HG03103 (cell line): ENCODE data around the gene GDPD3.
"Not testable (repeated sequence)": the region's sequence is repeated elsewhere in the genome, so short reads cannot be mapped to it uniquely, and the experiment has no call there.

Experiments
- ATAC-seq: cut with Tn5 transposase; IDR thresholded peaks from one replicate; pipeline ENCODE4 v1.9.1; 2021; ENCODE audit warnings: low read depth; ENCODE audit not compliant: unreplicated experiment

GDPD3 gene

DNA sequence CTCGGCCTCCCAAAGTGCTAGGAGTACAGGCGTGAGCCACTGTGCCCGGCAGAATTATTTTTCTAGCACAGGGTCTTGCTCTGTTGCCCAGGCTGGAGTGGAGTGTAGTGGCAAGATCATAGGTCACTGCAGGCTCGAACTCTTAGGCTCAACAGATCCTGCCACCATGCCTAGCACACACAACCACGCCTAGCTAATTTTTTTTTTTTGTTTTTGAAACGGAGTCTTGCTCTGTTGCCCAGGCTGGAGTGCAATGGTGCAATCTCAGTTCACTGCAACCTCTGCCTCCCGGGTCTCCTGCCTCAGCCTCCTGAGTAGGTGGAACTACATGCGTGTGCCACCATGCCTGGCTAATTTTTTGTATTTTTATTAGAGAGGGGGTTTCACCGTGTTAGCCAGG lies 12.4 kb upstream of the GDPD3 start:
- not testable (repeated sequence) for ATAC-seq

DNA sequence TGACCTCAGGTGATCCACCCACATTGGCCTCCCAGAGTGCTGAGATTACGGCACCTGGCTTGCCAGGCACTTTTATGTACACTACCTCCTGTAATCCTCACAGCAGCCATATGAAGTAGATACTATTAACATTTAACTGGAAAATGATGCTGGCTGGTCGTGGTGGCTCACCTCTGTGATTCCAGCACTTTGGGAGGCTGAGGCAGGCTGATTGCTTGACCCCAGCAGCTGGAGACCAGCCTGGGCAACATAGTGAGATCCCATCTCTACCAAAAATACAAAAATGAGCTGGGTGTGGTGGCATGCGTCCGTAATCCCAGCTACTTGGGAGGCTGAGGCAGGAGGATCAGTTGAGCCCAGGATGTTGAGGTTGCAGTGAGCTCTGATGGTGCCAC lies 11.6 kb upstream of the GDPD3 start:
- no peak for ATAC-seq

DNA sequence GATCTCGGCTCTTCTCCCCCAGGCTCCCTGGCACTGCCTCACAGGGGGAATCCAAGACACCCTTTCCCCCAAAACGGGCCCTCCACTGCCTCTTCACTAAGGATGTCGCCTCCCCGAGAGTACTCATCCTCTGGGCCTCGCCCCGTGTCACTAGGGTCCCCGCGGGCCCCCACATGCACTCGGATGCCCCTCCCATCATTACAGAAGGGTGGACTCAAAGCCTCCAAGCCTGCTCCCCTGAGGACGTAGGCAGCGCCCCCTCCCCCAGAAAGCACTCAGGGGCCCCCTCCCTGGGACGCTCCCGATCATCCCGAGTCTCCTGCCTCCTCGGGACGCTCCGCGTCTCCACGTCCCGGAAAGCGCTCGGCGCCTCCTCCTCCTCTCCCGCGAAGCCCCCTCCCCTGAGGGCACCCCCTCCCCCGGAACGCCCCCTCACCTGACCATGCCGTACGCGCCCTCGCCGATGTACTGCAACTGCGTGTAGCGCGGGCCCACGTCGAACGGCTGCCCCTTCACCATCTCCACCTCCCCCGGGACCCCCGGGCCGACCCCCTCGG lies 9.3 kb upstream of the GDPD3 start:
- no peak for ATAC-seq

DNA sequence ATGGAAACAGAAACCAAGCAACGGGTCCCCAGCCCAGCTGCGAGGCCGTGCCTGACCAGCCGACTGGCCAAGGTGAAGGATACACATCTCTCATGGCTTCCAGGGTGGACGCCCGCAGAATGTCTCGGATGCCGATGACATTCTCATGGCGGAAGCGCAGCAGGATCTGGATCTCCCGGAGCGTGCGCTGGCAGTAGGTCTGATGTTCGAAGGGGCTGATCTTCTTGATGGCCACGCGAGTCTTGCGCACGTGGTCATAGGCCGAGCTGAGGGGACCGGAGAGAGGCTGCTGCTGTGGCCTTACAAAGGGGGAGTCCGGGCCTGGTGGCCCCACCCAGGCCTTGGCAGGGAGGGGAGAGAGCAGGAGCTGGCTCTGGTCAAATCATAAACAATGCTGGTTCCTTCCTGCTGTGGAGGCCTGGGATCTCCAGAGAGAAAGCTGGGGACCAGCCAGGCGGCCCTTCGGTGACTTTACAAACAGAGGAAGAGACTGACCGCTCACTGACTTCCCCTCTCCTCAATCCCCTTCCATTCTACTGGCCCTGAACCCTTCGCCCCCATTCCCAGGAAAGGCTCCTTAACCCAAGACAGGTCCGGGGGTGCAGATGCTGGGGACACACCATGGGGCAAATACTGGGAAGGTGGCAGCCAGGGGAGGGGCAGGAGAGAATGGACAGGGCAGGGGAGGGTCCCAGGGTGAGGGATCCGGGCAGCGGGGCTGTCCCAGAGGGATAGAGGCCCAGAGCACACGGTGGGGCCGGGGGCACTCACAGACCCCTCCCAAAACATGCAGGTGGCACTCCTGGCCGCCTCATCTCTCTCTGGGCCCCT lies 8.6 kb upstream of the GDPD3 start:
- no peak for ATAC-seq

DNA sequence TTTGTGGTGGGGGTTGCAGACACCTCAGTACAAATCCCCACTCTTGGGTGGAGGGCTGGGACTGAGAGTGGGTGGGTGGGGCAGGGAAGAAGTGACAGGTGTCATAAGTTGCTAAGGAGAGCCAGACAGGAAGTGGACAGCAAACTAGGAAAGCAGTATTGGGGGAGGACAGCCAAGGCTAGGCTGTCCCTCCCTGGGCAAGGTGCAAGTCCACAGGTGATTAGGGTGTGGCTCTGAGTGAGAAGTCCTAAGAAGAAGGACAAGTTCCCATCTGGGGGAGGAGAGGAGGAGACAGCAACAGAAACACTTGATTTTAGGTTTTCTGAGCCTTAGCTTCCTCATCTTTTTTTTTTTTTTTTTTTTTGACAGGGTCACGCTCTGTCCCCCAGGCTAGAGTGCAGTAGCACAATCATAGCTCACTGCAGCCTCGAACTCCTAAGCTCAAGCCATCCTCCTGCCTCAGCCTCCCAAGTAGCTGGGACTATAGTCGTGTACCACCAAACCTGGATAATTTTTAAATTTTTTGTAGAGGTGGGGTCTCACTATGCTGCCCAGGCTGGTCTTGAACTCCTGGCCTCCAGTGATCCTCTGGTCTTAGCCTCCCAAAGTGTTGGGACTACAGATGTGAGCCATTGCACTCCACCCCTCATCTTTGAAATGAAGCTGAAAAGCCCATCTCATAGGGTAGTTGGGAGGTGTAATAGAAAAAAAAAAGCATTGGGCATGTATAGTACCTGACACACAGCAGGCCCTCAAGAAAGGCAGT lies 7.2 kb upstream of the GDPD3 start:
- ATAC-seq, result no peak

DNA sequence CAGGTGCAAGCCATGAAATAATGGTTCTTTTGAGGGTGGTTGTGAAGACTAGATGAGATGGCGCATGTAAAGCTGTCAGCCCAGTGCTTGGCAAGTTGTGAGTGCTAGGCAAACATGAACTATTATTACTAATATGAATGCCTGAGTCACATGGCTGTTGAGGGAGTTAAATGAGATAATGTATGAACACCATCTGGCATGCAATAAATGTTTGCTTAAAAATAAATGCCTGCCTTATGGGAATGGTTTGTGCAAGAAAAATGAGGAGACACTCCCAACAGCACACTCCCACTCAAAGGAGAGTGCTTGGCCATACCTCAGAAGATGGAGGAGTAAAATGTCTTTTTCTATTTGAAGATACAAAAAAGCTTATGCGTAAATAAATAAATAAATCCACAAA lies 6.1 kb upstream of the GDPD3 start:
- ATAC-seq, result no peak

DNA sequence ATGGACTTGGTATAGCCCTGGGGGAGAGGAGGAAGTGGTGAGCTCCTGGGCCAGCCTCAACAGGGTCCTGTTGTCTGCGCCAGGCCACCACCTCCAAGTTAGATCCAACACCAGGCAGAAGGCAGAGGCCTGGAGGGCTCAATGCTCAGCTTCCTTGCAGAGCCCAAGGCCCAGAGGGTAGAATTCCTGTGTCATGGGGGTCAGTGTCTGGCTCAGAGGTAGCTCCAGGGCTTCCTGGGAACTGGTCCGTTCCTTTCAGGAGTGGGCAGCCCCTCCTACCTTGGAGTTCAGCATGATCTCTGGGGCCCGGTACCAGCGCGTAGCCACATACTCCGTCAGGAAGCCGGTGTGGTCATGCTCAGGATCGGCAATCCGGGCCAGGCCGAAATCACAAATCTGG lies 4.4 kb upstream of the GDPD3 start:
- no peak for ATAC-seq

DNA sequence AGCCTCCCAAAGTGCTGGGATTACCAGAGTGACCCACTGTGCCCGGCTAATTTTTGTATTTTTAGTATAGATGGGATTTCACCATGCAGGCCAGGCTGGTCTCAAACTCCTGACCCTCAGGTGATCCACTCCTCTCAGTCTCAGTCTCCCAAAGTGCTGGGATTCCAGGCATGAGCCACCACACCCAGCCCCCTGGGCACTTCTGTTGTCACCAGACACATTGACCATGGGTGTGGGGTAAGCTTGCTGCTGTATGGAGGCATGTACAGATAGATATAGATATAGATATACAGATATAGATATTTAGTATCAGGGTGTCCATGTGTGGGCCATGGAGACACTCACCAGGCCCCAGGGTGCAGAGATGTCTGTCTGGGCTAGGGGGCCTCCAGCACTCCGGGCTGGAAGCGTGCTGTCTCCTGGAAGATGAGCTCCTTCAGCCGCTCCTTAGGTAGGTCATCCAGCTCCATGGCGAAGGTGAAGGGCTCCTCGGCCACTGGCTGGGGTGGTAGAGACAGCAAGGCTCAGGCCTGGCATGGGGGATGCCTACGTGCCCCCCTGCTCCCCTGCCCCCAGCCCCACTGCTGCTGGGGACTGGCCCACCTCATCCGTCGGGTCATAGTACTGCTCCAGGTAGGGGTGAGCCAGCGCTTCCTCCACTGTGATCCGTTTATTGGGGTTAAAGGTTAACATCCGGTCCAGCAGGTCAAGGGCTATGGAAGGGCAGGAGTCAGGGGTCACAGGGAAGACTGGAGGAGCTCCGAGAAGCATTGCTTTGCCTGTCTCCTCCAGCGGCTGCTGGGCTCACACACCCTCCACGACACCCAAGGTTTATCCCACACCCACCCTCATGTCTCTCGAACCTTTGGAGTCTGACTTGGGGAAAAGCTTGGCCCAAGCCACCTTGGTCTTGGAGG lies 3.2 kb upstream of the GDPD3 start:
- ATAC-seq, result no peak

DNA sequence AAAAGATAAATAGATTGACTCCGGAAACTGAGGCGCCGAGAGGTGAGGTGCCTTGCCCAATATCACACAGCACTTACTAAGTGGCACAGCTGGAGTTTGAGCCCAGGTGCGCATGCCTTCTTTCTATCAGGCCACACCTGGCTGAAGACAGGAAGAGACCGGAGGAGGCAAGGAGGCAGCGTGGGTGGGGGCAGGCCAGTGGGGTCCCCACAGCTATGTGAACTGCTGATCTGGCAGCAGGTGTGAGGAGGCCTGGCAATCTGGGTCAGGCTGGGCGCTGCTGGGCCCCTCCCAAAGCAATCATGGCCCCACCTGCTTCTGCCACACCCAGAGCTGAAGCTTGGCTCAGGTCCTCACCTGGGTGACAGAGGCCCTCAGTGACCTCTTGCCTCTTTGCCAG lies 1.9 kb upstream of the GDPD3 start:
- no peak for ATAC-seq

DNA sequence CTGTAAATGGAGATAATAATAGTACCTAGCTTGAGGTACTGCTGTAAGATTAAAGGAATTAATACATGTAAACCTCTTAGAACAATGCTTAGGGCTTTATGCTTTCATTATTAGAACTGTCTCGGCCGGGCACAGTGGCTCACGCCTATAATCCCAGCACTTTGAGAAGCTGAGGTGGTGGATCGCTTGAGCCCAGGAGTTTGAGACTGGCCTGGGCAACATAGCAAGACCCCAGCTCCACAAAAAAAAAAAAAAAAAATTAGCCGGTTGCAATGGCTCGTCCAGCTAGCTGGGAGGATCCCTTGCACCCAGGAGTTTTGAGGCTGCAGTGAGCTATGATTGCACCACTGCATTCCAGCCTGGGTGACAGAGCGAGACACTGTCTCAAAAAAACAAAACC lies 1.5 kb upstream of the GDPD3 start:
- ATAC-seq, result not testable (repeated sequence)

DNA sequence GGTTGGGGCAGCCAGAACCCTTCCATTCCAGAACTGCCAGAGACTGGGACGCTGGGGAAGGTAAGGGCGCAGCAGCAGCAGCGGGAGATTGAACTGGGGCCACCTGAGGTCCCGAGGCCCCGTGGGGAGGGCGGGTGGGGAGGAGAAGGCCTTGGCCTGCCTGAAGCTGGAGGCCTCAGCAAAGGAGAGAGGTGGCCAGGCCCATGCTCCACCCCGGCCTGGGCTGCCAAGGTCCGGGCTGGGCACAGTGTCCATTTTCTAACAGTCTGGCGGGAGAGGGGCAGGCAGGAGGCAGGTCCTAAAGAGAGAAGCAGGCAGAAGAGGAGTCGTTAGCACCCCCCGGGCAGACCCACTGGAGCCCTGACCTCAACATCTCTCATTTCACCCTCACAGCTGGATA lies 1.1 kb upstream of the GDPD3 start:
- no peak for ATAC-seq

DNA sequence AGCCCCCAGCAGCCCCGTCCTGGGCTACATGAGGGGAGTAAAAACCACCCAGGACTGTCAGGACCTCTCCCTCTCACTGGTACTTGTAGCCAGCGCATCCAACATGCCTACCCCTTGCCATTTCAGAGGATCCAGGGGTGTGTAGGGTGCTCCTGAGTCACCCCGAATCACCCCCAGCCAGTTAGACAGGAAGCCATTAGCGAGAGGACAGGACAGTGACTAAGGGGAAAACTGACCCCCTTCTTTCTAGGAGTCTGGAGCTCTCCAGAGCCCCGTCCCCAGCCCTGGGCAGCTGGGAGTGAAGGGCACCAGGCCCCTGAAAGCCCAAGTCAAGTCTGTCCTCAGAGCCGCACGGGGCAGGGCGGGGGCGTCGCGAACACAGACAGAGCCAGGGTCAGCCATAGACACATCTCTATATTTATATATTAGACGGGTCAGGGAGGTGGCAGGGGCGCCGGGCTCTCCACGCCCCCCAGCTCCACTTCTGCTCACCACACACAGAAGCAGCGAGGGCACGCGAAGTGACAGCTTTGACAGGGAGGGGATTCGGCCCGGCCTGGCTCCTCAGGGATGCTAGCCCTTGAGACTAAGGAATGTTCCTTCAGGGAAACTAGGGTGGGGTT lies 485 bp upstream of the GDPD3 start:
- no peak for ATAC-seq

DNA sequence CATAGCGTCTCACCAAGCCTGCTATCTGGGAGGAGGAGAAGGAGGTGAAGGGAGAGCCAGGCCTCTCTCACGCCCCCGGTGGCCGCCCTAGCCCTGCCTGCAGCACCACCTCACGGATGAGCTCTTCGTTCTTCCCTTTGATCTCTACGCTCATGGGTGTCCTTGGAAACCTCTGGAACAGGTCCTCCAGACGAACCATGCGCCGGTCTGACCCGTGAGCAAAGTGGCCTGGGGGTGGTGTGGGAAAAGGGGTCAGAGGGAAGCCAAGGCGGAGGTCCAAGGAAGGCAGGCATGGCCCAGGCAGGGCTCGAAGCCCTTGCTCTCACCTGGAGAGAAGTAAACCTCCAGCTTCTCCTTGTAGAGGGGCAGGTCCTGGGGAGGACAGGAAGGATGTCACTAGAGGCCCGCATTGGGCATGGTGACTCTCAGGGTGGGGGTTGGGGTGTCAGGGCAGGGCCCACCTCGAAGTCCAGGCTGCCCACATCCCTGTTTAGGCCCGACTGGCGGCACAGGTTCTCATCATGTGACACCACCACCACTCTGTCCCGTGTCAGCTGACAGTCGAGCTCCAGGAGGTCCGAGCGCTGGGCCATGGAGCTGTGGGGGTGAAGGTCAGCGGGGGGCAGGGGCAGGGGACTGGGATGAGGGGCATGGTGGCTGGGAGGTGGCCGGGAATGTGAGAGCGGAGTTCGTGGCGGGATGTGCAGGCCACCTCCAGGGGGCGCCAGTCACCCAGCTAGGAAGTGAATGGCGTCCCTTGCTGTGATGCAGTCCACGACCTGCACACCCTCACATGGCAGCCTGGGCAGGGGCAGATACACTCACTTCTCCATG lies 923 bp downstream of the GDPD3 start:
- no peak for ATAC-seq

DNA sequence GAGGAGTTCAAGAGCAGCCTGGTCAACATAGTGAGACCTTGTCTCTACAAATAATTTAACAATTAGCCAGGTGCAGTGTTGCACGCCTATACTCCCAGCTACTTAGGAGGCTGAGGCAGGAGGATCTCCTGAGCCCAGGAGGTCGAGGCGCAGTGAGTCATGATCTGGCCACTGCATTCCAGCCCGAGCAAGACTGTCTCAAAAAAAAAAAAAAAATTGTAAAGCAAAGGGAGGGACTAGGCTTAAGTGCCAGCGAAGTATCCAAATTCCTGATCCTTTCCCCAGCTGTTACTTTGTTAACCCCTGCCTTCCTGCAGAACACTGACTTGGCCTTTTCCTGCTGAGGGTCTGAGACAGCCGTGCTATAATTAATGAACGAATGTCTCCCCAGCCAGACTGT lies 2.7 kb downstream of the GDPD3 start:
- ATAC-seq, result no peak

DNA sequence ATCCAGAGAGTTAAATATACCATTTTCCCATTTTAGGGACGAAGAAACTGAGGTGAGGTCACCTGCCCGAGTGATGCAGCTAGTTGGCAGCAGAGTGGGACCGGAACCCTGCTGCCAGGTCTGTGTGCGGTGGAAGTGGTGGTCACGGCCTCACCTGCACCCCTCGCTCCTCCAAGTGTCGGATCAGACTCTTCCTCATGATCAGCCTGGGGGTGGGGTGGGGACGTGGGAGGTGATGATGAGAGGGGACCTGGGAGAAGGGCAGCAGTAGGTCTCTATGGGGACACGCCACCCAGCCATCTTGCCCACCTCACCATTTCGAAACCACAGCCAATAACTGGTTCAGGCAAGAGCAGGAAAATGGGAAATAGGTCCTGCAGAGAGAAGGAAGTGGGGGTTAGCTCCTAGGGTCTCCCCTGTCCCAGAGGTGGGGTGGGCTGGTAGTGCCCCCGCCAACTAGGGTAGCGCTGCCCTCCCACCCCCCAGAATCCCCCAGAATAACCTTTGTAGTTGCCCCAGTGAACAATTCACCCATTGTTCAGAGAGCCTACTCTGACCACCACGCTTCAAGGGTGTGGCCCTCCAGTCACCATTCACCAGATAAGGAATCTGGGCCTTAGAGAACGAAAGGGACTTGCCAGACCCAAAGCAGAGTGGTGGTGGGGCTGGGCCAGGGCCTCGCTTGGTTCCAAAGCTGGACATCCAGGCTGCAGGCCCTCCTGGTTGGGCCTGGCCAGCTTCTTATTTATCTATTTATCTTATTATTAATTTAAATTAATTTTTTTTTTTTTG lies 5.1 kb downstream of the GDPD3 start:
- ATAC-seq, result no peak

DNA sequence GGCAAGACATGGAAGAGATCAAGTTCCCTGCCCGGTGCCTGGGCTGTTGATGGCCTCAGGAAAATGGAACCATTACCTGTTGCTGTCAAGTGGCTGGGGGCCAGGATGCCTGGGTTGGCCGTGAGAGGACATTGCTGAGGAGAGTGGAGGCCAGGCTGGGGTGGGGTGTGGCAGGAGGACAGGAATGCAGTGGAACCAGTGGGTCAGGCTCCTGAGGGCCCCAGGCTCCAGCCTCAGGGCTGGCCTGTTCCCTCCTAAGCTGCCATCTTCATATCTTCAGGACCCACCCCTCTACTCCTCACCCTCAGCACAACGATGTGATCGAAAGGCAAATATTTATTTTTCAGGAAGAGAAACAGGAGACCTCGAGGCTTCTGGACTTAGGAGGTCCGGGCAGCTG lies 8.8 kb downstream of the GDPD3 start:
- ATAC-seq, result no peak

DNA sequence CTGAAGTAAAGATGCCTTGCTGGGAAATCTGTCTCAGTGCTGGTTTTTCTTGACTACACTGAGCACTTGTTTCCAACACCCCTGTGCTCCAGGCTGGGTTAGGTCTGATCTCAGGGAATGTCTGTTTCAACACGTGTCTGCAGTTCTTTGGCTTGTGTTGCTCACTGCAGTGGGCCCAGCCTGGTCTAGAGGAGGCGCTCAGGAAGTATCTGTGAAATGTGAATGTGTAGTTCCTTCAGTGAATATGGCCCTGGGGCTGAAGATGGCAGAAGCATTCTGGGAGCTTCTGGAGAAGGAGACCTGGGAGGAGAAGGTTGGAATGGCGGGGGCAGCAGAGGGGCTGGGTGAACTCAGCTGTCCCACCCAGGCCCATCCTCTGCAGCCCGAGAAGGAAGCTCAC lies 9.2 kb downstream of the GDPD3 start:
- ATAC-seq, result no peak

DNA sequence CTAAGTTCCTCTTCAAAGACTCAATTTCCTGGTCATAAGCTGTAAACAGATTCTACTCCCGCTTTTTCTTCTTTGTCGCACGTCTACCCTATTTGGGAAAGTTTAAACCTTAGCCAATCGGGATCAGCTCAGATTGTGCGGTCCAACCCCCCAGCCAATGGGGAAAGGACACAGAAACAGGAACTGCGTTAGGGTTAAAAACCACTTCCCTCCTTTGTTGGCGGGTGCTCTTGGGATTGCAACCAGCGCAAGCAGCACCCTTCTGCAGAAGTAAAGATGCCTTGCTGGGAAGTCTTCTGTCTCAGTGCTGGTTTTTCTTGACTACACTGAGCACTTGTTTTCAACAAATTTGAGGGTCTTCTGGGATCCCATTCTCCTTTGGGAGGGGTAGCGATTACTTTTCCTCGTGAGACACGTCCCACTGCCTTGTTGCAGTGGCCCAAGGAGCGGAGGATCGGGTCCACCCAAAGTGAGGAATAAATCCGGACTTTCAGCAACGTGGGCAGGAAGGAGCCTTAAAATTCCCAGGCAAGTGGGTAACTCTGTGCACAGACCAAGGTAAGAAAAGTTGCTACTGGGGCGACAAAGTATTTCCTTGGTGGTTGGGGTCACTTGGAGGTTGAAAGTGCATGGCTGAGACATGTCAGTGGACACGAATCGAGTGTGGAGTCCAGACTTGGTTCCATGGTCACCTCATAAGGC lies 16.3 kb downstream of the GDPD3 start:
- no peak for ATAC-seq
